Measurements from ENCODE around the gene MYH15. TPM values are rescaled to one million over a fixed set of nuclear protein-coding genes. Genes with fewer than 3 reads are reported as not detected.

The MYH15 gene
- 1.2 TPM for total RNA-seq

DNA sequence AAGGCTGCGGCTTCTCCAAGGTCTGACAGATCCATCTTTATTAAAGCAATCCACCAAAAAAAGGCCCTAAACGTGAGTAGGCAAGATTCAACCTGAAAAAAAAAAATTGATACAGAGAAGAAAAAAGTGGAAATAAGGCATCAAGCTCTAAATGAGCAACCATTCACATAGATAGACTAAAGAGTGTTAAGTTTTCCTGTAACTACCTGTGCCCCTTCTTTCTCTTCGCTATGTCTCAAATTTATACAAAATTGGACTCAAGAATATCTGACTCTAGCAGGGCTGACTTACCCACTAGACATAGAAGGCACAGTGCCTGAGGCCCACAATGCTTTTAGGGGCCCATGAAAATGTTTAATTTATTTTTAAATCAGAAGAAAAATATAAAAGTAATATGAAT lies at the start of gene MYH15:
TSS of gene MYH15 (minus strand) at position 101 of the 400 bp plus-strand sequence. CDS start at position 35, 66 bp downstream.

Other genes with a start within 250 kb of the MYH15 start
- not detected for gene HHLA2, start 214.0 kb downstream of the MYH15 start, total RNA-seq
- gene CIP2A, start 78.8 kb upstream of the MYH15 start, total RNA-seq, result 26.1 TPM
- 84.0 TPM for gene DZIP3, start 79.1 kb upstream of the MYH15 start, total RNA-seq
- gene RETNLB, start 246.8 kb upstream of the MYH15 start, total RNA-seq, result not detected